A172 (cell line): ENCODE data around the gene ARID5A. TPM values are rescaled to one million over a fixed set of nuclear protein-coding genes. Genes with fewer than 3 reads are reported as not detected.
"Not testable (repeated sequence)": the region's sequence is repeated elsewhere in the genome, so short reads cannot be mapped to it uniquely, and the experiment has no call there.

Source experiments
- DNase-seq: peaks from one replicate; pipeline ENCODE4 v3.0.0-alpha.2; 2015; ENCODE audit warnings: low spot score
- total RNA-seq: library from RNA; depleted of rRNA; stranded (reverse); fragments of >200 nt; shearing (Covaris generic); gene quantifications from 2 replicates; pipeline ENCODE4 v1.2.3, GENCODE V29; 2014

Gene ARID5A
- total RNA-seq, 1 experiment from 2014 or later: 6.9 TPM

DNA sequence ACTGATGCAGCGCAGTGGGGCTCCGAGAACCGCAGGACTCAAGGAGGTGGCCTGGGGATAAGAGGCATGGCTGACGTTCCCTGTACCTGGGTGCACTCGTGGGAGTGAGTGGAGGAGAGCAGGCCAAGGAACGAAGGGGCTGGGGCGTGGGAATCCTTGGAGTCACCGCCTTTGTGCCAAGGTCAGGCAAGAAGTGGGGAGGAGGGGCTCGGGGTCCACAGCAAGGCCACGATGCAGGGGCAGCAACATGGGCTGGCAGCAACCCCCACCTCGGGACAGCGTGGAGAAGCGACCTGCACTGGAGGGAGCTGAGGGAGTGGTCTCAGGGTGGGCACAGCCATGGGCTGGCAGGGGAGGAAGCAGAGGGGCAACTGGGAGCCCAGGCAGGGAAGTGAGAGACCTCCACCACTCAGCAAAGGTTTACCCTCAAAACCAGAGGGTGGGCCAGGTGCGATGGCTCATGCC lies 18.6 kb downstream of the ARID5A start:
- DNase-seq: no peak

DNA sequence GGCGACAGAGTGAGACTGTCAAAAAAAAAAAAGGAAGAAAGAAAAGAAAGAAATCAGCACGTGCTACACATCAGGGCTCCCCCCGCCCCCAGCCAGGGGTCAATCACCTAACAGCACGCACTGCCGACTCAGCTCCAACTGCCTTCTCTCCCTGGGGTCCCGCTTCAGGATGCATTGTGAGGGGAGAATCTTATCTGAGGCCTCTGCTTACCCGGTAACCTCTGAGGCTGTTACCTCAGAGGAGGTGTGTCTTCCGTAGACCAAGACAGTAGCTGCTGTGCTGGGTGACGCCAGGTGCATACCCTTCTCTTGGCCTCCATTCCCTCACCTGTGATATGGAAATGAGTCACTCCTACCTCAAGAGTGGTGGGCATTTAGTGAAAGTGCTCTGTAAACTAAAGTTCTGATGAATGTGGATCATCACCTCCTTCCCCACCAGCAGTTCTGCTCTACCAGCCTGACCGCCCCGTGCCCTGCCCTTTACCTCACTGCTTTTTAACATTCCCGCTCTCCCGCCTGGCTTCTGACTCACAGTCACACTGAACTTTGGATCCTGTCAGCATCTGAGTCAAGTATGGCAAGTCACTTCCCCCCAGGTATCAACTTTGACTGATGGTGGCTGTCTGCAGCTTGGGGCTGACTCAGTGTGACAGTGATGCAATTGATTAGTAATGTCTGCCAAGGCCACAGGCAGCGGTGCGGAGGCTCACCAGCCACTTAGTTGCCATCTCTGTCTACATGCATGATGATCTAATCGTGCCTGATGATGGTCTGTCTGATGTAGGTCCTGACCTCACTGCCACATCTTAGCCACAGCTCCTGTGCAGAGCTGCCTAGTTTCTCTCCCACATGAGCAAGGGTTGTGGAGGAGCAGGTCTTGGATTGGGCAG lies 20.1 kb downstream of the ARID5A start:
- DNase-seq: peak; percentile 98

DNA sequence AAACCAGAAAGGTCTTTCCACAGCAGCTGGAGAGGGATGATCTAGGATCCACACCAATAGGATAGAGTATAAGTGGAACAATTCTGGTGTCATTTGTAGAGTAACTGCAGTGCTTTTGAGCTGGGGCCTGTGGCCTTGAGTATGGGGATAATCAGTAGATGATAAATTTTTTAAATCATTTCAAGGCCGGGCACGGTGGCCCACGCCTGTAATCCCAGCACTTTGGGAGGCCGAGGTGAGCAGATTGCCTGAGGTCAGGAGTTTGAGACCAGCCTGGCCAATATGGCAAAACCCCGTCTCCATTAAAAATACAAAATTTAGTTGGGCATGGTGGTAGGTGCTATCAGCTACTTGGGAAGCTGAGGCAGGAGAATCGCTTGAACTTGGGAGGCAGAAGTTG lies 20.9 kb downstream of the ARID5A start:
- DNase-seq: not testable (repeated sequence)

DNA sequence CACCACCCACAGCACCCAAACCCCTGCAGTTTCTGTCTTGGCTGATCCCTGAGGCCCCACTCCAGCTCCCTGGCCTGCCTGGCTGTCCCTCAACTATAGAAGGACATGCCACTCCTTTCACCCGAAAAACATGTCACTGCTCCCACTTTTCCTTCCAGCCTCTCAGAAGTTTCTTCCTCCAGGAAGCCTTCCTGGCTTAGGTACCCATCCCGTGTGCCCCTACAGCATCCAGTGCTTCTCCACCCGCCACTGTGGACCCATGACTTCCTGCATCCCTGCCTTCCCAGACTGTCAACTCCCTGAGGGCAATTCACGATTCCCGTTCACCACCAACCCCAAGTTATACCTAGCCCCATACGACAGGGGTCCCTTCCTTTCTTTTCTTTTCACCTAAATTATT lies 21.5 kb downstream of the ARID5A start:
- DNase-seq: no peak

DNA sequence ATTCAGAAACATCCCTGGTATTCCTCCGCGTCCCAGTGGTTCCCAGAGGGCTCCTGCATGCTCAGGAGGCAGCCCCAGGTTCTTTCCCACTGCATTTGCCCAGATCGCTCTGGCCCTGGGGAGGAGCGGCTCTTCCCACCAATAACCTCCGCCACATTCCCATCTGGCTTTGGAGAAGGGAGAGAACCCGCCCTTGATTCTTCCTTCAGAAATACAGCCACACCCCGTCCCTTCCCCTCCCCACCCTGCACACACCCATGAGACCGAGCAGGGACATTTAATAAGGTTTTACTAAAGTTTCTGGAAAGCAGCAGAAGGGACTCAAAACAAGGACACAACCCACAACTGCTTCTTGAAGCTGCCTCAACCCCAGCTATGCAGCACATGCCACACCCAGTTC lies 21.9 kb downstream of the ARID5A start:
- no peak for DNase-seq

DNA sequence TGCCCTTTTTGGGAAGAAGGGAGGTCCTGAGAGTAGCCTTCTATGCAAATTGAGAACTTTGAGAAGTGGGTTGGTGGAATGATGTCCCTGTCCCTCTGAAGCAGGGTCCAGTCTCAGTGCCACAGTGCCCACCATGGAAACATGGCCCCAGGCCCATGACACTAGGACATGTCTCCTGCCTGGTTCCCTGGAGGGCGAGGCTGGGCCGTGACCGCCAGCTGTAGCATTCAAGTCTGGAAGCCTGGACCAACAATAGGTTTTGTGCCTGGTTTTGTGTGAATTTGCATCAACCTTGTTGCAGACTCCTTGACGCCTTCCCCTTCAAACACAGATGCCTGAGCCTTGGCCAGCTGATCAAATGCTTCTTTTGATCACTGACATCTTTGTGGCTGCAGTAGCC lies 27.5 kb downstream of the ARID5A start:
- DNase-seq: no peak

DNA sequence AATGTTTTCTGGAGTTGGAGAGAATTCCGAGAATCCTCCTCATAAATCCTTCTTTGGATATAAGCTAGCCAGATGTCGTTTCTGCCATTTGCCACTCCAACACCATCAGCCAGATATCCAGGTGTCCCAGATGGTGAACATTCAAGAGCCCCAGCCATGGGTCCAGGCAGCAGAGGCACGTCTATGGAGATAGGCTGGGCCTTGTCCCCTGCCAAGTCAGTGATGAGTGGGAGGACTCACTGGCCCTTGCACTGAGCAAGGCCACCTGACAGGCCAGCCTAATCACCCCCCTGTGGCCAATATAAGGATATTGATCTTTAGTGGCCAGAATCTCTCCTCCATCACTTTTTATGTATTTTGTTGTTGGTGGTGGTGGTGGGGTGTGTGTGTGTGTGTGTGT lies 28.0 kb downstream of the ARID5A start:
- no peak for DNase-seq

DNA sequence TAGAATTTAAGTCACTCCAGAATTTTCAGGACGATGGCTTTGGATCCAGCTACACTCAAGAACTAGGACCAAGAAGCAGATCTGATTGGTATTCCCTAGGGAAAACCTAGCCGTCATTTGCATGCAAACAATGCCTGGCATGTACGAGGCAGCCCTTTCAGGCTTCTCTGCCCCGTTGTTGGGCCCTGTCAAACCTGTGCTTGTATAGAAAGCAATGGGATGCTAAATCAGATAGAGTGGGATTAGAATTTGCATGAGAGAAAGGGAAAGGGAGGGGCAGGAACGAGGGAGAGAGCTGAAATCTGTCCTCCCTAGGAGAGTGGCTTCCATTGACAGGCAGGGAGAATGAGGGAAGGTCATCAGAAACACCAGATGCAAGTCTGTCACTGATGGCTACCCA lies 28.6 kb downstream of the ARID5A start:
- DNase-seq: no peak

DNA sequence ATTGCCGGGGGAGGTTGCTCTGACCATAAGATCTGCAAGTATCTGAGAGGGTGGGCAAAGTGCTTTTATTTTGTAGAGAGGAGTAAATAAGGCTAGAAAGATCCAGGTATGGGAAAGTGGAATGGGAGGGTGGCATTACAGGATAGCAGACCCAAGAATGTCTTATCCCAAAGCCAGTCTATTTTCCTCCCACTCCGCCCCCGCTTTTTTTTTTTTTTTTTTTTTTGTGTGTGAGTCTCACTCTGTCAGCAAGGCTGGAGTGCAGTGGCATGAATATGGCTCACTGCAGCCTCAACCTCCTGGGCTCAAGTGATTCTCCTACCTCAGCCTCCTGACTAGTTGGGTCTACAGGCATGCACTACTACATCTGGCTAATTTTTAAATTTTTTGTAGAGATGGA lies 31.5 kb downstream of the ARID5A start:
- DNase-seq: no peak

DNA sequence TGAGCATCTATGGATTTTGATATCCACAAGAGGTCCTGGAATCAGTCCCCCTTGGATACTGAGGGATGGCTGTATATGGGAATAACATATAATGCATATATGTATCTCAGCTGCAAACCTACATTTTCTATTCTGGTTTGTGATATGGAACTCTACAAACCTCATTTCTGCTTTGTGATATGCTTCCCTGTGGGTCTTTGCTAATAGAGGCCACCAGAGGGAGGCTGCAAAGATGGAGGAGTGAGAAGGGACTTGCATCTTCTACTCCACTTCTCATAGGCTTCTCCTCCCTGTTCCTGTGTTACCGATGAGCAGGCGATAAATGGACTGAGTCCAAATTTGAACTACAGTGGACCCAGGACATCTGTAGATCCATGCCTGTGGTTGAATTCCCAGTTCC lies 37.8 kb downstream of the ARID5A start:
- no peak for DNase-seq

DNA sequence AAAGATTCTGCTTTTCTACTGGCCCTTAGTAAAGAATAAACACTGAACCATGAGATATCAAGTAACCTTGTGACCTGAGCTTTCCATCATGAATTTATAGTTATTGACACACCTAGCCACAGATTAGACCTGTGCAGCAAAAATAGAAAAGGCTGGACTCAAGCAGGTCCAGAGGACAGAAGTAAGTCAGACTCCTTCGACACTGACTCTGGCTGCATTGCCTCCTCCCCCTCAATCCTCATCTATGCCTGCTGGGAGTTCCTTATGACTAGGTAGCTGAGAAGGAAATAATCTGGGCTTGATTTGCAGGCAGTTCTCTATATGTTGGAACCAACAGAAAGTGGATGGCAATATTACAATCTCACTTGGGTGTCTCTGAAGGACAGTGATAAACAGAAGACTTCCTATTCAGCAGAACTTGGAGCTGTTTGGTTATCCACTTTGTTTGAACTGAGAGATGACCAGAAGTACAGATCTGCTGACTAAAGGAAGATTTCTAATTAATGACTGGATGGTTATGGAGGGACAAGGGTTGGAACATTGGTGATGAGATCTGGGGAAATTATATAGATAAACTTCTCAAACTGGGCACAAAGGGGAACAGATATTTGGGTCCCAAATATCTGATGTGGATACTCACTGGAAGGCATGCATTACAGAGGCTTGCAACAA lies 39.4 kb downstream of the ARID5A start:
- no peak for DNase-seq

DNA sequence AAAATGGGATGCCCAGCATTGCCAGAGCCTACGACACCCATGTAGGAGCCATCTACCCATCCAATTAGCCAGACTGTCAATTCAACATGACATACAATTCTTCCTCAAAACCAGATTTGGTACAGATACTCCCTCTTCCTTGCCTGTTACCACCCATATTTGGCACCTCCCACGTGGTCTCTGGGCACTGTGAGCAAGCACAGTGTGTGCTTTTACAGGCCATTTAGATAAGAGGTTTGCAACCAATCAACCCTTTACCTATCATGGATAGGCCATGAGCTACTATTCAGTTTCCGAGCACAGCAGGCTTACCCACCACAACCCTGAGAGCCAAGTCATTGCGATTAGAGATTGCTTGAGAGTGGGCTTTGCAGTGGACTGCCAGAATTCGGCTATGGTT lies 40.9 kb downstream of the ARID5A start:
- DNase-seq: no peak

DNA sequence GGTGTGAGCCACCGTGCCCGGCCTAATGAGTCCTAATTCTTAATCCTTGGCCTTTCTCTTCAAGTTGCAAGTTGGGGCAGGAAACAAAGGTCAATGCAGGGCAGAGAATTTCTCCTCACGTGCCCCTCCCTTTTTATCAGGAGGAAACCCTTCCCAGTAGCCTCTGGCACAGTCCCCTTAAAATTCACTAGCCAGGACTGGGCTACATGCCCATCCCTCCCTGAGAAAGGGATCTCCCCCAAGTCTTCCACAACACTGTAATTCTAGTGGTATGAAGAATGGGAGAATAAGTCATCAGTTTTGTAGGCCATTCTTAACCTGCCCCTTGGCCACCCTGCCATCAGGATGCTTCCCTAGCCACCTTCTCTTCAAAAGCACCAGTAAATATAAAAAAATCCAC lies 42.2 kb downstream of the ARID5A start:
- DNase-seq: no peak

DNA sequence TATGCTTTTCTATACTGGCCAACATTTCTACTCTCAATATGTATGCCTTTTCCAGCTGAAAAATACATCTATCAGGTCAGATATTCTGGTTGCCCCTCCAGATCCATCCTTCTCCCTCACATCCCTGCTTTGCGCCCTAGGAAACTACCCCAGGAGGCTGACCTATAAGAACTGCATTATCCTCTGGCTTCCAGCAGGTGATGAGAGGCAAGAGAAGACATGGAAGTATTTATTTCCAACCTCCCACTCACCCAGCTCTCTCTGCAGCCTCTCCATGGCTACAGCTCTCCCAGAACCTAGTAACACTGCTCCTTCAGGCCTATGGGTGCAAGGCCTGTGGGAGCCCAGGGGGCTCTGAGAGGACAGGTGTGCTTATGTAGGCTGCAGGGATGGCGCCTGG lies 42.9 kb downstream of the ARID5A start:
- no peak for DNase-seq

DNA sequence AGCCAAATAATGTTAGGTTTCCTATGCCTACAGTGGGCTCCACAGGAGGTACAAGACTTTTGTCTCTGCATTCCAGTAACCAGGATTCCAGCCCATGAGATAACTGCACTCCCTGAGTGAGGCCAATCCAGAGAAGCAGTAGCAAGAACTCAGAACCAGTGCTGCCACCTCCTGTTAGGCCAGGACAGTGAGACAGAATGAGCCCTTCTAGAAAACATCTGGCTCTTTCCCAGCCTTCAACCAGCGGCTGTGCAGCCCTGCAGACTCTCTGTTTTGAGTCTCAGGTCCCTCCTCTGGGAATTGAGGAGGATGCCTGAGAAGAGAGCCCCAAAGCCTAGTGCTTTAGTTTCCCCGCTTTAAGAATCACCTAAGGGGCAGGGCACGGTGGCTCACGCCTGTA lies 44.2 kb downstream of the ARID5A start:
- no peak for DNase-seq

DNA sequence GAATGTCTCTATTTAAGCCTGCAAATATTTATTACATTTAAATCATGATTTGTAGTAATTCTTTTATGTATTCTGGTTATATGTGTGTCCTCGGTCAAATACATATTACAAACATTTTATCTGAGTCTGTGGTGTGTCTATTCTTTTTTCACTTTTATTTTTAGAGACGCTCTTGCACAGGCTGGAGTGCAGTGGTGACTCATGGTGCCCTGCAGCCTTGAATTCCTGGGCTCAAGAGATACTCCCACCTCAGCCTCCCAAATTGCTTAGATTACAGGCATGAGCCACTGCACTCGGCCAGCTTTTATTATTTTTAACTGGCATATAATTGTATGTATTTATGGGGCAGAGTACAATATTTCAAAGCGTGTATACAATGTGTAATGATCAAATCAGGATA lies 47.5 kb downstream of the ARID5A start:
- DNase-seq: no peak

DNA sequence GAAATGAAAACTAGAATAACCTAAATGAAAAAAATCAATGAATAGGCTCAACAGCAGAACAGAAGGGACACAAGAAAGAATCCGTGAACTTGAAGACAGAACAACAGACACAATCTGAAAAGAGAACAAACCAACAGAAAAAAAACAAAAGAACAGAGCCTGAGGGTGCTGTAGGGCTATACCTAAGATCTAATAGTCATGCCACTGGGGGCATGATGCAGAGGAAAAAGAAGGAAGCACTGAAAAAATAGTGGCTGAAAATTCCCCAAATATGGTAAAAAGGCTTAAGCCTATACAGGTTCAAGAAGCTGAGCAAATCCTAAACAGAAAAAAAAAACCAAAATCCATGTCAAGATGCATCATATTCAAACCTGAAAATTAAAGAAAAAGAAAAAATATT lies 51.3 kb downstream of the ARID5A start:
- no peak for DNase-seq

DNA sequence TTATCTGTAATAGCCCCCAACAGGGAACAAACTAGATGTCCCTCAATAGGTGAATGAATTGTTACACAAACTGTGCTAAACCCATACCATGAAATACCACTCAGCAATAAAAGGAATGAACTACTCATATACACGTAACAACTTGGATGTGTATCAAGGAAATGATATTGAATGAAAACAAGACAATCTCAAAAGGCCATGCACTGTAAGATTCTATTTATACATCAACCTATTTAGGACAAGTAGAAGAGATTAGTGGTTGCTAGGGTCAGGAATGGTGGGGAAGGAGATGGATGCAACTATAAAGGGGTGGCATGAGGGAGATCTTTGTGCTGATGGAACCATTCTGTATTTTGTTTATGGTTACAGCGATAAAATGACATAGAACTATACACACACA lies 54.5 kb downstream of the ARID5A start:
- no peak for DNase-seq

DNA sequence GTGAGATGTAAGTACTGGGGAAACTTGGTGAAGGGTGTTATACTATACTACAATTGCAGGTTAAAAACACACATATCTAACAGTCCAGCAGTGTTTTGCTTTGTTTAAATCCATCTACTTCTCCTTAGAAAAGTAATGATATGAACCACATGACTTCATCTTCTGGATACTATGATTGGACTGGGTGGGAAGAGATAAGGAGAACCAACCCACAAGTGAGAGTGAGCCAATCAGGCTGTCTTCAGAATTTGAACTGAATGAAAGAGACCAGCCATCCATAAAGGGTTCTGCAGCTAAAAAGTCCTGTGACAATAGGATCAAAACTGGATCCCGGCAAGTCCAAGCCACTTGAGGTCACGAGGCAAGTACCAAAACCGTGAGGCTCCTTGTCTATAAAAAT lies 54.9 kb downstream of the ARID5A start:
- no peak for DNase-seq

DNA sequence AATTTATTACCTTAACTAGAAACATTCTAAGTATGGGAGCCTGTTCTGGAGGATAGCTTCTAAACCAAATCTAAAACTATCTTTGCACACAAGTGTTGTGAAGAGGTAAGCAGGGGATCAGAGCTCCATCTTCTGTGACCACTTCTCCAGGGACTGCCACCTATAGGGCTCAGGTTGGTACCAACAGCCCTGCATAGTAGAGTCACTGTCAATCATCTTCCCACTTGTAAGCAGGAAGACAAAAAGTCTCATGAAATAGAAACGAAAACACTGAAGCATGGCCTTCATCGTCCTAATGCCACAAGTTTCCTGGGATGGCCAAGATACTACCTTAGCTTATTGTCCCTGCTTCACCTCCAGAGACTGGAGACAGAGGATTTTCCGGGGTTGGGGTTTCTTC lies 57.7 kb downstream of the ARID5A start:
- no peak for DNase-seq

DNA sequence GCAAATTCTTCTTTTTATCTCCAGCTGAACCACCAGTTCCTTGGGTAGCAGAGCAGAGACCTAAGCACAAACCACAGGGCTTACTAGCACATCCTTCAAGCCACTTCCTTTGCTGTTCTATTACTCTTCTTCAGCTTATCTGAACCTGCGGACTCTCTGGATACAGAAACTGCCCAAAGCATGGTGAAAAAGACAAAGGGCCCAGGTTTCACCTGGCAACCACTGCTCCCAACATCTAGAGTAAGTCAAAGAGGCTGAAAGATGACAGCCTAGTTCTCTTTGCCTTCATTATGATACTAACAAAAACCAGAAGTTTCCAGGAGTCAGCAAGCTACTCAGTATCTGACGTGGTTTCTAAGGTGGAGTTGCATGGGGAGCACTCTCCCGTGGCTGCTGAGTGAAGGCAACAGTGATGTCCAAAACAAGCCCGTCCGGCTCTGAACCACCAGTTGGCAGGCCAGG lies 58.2 kb downstream of the ARID5A start:
- DNase-seq: no peak

DNA sequence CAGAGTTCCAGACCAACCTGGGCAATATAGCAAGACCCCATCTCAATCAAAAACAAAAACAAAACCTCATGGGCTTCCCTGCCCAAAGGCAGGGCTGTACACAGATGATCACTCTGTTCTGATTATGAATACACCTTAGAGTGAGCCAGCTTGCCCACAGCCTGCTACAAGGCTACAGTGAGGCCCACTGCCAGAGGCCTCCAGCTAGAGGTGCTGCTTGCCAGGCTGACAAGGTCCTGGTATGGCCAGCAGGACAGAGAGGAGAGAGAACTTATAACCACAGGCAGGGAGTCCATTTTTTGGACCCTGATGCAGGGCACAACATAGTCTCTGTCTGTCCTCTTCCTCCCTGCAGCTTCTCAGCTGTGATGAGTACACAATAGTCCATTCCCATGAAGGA lies 60.0 kb downstream of the ARID5A start:
- no peak for DNase-seq

DNA sequence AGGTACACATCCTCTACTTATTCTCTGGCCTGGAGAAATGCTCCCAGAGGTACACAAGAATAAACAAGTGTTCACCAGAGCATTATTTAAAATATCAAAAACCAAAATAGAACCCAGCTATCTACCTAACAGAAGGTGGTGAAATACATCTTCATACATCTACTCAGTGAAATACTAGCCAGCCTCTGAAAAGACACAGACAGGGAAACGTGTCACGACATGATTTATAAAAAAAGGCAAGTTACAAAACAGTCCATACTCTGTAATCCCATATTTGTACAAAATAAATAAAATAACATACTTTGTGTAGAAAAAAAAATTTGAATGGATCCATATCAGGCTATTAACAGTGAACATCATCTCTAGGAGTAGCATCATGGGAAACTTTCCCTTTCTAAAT lies 63.4 kb downstream of the ARID5A start:
- no peak for DNase-seq
